GM12872 (cell line): ENCODE data around the gene IRAK1.

Experiments used
- CTCF ChIP-seq: IDR thresholded peaks from 3 replicates; pipeline ENCODE4 v1.5.1; 2011; ENCODE audit warnings: low read depth, mild to moderate bottlenecking, low read length, moderate library complexity; ENCODE audit not compliant: insufficient read depth

Gene IRAK1

DNA sequence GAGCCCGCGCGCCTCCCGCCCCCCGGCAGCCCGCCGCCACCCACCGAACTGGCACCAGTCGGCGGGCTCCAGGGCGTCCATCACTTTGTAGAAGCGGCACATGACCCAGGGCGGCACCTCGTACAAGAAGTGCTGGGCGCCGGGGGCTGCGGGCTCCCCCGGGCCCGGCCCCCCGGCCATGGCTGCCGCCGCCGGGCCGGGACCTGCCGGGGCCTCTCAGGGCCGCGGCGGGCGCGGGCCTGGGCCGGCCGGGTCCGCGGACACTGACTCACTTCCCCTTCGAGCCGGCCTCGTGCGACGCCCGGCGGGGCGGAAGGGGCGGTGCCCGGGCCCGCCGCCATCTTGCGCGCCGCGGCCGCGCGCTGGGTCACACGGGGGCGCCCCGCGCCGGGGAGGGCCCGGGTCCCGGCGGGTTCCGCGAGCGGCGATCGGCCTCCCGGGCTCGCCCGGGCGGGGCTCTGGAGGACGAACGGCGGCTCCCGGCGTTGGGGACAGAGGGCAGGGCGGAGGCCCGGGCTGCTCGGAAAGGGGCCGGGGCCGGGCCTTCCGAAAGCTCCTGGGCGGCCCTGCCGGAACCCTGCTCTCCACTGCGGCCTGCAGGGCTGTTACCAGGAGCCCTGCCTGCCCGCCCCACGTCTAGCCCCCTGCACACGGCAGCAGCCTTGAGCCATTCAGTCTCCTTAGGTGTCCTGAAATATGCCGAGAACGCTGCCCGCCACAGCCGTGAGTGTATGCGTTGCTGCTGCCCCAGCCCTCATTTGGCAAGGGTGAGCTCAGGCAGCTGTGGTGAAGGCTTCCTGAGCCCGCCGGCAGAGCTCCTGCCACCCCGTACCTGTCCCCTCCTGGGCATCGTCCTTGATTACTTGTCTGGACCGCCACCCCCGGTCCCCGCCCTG is at the start of gene IRAK1:
IRAK1 (minus strand) TSS at position 270 of the 896 bp plus-strand sequence; CDS start at position 180, 90 bp downstream.
- TF ChIP-seq CTCF: no peak

DNA sequence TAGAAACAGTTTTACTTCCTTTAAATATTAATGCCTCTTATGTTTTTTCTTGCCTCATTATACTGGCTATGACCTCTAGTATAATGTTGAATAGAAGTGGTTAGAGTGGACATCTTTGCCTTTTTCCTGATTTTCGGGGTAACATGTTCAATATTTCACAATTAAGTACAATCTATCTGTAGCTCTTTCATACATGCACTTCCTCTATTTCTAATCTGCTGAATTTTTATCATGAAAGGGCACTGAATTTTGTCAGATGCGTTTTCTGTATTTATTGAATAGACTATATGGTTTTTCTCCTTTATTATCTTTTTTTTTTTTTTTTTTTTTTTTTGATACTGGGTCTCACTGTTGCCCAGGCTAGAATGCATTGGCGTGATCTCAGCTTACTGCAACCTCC is 48.9 kb upstream of the IRAK1 start:
- no peak for TF ChIP-seq CTCF

DNA sequence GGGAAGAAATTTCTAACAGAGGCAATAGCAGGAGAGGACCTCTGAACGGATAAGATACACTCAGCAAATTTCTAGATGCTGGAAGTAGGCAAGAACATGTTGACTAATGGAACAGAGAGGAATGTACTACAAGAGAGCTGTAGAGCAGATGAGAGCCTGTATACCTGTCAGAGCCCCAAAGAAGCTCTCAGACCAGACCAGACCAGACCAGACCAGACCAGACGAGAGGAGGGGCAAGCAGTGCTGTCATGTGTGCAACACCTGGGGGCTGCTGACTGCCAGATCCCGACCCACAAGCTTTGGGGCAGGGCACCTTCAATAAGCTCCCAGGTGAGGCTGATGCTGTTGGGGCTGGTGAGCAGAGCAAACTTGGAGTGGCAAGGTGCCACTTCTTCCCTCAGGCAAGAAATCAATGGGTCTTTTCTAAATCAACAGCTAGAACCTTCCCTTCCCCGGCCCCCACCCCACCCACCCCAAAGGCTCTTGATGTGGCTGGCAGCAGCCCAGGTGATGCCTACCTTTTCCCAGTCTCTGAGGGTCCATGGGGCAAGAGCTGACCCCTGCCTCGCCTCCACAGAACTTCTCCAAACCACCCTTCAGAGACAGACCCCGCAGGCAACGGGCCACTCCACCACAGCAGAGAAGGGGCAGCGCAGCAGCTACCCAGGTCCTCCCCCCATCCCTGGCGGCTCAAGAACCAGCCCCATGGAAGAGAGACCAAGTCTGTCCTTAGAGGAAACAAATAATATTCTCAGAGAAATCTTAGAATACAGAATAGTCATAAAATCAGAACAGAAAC is 45.1 kb upstream of the IRAK1 start:
- TF ChIP-seq CTCF: no peak

DNA sequence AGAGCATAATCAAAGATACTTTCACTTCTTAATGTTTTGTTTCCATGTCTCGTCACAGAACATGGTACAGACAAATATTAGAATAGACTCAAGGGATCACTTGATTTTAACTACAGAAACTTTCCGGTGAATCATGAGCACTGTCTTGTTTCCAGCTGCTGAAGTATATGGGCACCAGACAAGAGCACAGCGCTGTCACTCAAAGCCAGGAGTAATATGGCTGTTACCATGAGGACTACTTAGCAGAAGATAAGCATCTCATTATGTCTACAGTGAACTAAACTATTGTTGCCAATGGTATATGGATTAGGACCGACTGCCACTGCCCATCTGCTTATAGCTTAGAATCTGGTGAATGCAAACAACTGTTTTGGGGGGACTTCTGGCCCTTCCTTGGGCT is 43.5 kb upstream of the IRAK1 start:
- no peak for TF ChIP-seq CTCF

DNA sequence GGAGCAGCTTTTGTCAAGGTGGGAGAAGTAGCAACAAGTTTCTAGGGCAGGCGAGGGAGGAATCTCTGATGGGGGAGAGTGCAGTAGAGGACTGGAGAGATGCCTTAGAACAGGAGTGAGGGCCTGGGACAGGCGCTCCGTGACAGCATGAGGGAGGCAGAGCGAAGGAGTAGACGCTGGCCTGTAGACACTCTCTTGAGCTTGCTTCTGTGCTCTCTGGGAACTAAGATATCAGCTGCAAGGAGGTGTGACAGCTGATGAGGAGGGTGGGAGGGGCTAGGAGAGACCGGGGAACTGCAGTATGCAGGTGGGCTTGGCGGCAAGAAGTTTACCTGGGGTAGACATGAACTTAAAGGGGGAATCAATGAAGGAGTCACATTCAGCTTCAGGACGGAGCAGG is 42.1 kb upstream of the IRAK1 start:
- TF ChIP-seq CTCF: no peak

GRCh38 chrX:154059729-154060245 is 40.1 kb upstream of the IRAK1 start:
- no peak for TF ChIP-seq CTCF

DNA sequence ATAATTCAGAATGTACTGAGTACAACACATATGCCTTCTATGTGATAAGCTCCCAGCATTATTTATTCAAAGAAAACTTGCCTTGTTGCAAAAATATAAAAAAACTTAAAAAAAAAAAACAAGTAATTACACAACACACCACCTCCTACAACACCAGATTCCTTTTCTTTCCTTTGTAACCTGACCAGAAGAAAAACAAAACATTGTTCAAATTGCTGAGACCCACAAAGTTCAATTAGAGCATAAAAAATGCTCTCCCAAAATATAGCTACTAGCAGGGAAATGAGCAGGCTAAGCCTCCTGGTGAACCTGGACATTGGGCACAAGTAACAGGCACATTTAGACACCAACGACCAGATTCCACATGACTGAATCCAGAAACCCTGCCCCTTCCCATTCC is 39.5 kb upstream of the IRAK1 start:
- no peak for TF ChIP-seq CTCF
